Tibial artery (tissue), 4 donors: ENCODE data around the gene SRPK2.

Experiments used
- DNase-seq, 2 donors: peaks; one replicate each; pipeline ENCODE4 v3.0.0-alpha.2; 2019
- H3K27ac ChIP-seq, 2 donors: fragments of 200-600 bp; sonication (generic) in 1 of 2; 1 replicate in 1 of 2; 2 replicates in 1 of 2; pipeline ENCODE4 v1.5.1; 2018 to 2019; ENCODE audit warnings: mild to moderate bottlenecking in 1 of 2
- H3K27me3 ChIP-seq, 2 donors: fragments of 200-600 bp; sonication (generic) in 1 of 2; one replicate each; pipeline versions ENCODE4 v1.5.1 to v1.6.0; 2016 to 2019
- H3K36me3 ChIP-seq, 3 donors: fragments of 200-600 bp; sonication (generic) in 2 of 3; one replicate each; pipeline ENCODE4 v1.5.1; 2016 to 2019; ENCODE audit warnings: mild to moderate bottlenecking in 2 of 3
- H3K4me1 ChIP-seq, 4 donors: fragments of 200-600 bp; sonication (generic) in 2 of 4; 1 replicate in 3 of 4; 2 replicates in 1 of 4; pipeline ENCODE4 v1.5.1; 2016 to 2019
- H3K4me3 ChIP-seq, 2 donors: fragments of 200-600 bp; sonication (generic) in 1 of 2; 1 replicate in 1 of 2; 2 replicates in 1 of 2; pipeline ENCODE4 v1.5.1; 2018 to 2019; ENCODE audit warnings: mild to moderate bottlenecking in 2 of 2
- H3K9me3 ChIP-seq, 3 donors: fragments of 200-600 bp; sonication (generic) in 1 of 3; one replicate each; pipeline ENCODE4 v1.5.1; 2016 to 2019
- intact Hi-C: fragments of 100-400 bp; cut with DNase I; formaldehyde crosslinking; loops from one replicate; pipeline ENCODE4 v1.15.0; 2023; ENCODE audit warnings: low total_unique reads
- TF ChIP-seq, protein P1 (sequence below), 2 experiments: fragments of 200-600 bp in 1 of 2; fragments of 450-650 bp in 1 of 2; IDR thresholded peaks; one replicate each; pipeline ENCODE4 v1.5.1; 2017 to 2019; ENCODE audit warnings: antibody characterized with exemption in 2 of 2, mild to moderate bottlenecking in 1 of 2, moderate library complexity in 1 of 2

The SRPK2 gene

DNA sequence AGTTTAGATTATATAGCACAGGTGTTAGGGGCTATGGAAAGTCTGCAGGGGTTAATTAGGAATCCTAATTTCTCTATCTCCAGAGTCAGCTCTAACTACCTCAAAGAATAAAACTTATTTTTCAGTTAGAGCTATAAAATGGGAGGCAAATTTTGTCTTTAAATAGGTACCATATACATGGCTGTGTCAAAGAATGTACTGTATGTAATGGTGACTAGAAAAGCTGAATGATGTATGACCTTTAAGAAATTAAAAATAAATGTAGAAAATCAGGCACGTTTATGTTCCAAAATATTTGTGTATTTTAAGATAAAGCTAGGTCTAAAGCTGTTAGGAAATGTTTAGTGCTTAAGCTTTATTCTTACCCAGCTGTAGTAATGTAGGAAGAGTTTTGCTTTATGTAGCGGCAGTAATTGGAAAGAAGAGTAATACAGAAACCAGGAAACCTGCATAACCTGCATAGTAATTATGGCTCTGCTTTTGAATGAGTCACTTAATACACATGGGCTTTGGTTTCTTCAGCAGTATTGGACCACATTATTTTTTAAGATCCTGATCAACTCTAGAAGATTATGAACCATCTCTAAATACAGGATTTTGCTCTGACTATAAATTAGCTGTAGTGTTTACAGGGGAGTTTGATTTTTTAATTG lies 289.7 kb downstream of the SRPK2 start:
- Histone ChIP-seq H3K36me3 (peaks cover 15 to 19% (median 16%) of the 10 kb centered on the region in 3 donors), H3K4me3 (no peak overlapping the region), H3K27me3 (no peaks in the 10 kb centered on the region), H3K9me3 (no peaks in the 10 kb centered on the region), H3K27ac (no peak overlapping the region), H3K4me1 (peaks cover 0 to 53% (median 6%) of the 10 kb centered on the region in 4 donors)
- DNase-seq: no peak
- TF ChIP-seq, protein P1, sequence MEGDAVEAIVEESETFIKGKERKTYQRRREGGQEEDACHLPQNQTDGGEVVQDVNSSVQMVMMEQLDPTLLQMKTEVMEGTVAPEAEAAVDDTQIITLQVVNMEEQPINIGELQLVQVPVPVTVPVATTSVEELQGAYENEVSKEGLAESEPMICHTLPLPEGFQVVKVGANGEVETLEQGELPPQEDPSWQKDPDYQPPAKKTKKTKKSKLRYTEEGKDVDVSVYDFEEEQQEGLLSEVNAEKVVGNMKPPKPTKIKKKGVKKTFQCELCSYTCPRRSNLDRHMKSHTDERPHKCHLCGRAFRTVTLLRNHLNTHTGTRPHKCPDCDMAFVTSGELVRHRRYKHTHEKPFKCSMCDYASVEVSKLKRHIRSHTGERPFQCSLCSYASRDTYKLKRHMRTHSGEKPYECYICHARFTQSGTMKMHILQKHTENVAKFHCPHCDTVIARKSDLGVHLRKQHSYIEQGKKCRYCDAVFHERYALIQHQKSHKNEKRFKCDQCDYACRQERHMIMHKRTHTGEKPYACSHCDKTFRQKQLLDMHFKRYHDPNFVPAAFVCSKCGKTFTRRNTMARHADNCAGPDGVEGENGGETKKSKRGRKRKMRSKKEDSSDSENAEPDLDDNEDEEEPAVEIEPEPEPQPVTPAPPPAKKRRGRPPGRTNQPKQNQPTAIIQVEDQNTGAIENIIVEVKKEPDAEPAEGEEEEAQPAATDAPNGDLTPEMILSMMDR (IDR thresholded peaks at IDR 0.05): no peak
- intact Hi-C loops: no loop called here

DNA sequence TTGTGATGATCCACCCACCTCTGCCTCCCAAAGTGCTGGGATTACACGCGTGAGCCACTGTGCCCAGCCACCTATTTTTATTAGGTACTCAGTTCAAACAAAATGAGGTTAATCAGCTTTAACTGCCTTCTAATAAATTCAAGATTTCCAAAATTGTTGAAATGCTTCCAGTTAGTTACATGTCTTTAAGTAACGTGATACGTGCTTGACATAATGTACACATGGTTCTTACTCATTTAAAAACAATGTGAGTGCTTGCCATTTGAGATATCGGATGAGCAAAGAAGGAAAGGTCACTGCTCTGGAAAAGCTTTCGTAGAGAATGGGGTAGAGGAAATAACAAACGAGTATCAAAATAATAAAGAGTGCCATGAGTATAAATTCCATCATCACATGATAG lies 291.1 kb downstream of the SRPK2 start:
- no peaks in the 10 kb centered on the region for H3K9me3 ChIP-seq
- no peak for DNase-seq
- peaks cover 16 to 29% (median 21%) of the 10 kb centered on the region in 3 donors for H3K36me3 ChIP-seq
- no peaks in the 10 kb centered on the region for H3K27me3 ChIP-seq
- peaks cover 0 to 44% (median 6%) of the 10 kb centered on the region in 4 donors for H3K4me1 ChIP-seq
- H3K4me3 ChIP-seq: no peak overlapping the region
- TF ChIP-seq, protein P1 (IDR thresholded peaks at IDR 0.05): no peak
- intact Hi-C loops: no loop called here
- H3K27ac ChIP-seq: peak overlapping the region in 1 of 2 donors; percentile 6

DNA sequence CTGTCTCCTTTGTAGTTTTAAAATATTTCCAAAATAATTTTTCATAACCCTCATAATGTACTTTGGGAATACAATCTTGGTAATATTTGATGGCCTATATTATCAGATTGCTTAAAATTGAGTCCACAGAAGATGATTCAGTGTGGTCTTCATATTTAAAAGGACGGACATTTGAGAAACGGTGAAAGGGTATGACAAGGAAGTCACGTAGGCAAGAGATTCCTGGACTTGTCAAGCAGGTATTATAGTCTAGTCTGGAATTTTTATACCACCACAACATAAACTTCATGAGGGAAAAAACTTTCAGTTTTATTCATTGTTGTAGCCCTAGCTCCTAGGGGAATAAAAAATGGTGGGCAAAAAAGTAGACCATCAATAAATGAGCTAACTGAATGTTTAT lies 292.4 kb downstream of the SRPK2 start:
- intact Hi-C loops: no loop called here
- Histone ChIP-seq H3K27ac (no peak overlapping the region), H3K9me3 (no peaks in the 10 kb centered on the region), H3K4me3 (no peak overlapping the region), H3K27me3 (no peaks in the 10 kb centered on the region), H3K36me3 (peaks cover 24 to 39% (median 29%) of the 10 kb centered on the region in 3 donors), H3K4me1 (peaks cover 0 to 31% (median 6%) of the 10 kb centered on the region in 4 donors)
- no peak for DNase-seq
- TF ChIP-seq, protein P1 (IDR thresholded peaks at IDR 0.05): no peak

DNA sequence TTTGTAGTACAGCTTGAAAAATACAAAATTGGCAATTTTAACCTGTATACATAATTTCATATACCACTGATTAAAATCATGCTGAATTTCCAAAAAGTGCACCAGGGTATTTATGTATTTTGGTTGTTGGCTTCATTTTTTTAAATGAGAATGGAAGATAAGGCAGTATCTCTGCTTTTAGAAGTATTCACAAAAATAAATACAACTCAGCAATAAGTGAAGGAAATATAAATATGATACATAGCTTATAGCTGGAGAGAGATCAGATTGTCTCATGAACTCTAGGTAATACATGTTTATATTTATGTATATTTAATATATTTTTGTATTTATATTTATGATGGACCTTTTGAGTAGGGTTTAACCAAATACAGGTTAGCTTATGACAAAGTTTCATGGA lies 293.8 kb downstream of the SRPK2 start:
- H3K4me3 ChIP-seq: no peak overlapping the region
- TF ChIP-seq, protein P1 (IDR thresholded peaks at IDR 0.05): no peak
- intact Hi-C loops: no loop called here
- no peaks in the 10 kb centered on the region for H3K9me3 ChIP-seq
- H3K27ac ChIP-seq: no peak overlapping the region
- peaks cover 23 to 50% (median 36%) of the 10 kb centered on the region in 3 donors for H3K36me3 ChIP-seq
- DNase-seq: no peak
- no peaks in the 10 kb centered on the region for H3K27me3 ChIP-seq
- peaks cover 0 to 19% (median 5%) of the 10 kb centered on the region in 4 donors for H3K4me1 ChIP-seq

DNA sequence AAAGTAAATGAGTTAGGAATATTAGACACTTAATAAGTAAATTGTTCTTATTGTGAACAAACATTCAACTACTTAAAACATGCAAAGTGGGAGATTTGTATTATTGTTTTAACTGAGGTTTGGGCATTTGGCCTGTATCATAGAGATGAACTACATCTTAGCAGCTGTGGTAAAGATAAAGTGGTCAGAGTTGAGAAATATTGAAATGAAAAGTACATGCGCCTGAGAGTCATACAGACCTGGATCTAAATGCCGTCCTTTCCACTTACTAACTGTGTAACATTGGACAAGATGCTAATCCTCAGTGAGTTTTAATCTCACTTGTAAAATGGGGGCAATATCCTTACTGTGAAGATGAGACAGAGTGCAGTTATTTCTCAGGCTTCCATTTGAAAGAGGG lies 300.3 kb downstream of the SRPK2 start:
- no peaks in the 10 kb centered on the region for H3K9me3 ChIP-seq
- H3K4me3 ChIP-seq: no peak overlapping the region
- peaks cover 0 to 2% (median 0%) of the 10 kb centered on the region in 4 donors for H3K4me1 ChIP-seq
- H3K36me3 ChIP-seq: peaks cover 41 to 80% (median 70%) of the 10 kb centered on the region in 3 donors
- peak overlapping the region in 1 of 2 donors; percentile 2 for H3K27ac ChIP-seq
- intact Hi-C loops: no loop called here
- no peak for DNase-seq
- TF ChIP-seq, protein P1 (IDR thresholded peaks at IDR 0.05): no peak
- H3K27me3 ChIP-seq: no peaks in the 10 kb centered on the region
